Endothelial cell of umbilical vein (primary cell): ENCODE measurements around the gene NT5DC4. TPM values are rescaled to one million over a fixed set of nuclear protein-coding genes. Genes with fewer than 3 reads are reported as not detected.

Experiments used
- BruUV-seq: library from RNA; stranded (reverse); fragments of 400-500 nt; replicated peaks from 2 replicates; lab custom pipeline; 2021; lab: Mats Ljungman, UMichigan
- CTCF ChIA-PET: fragments of 300-600, 350-600 bp; sonication (Branson Sonifier 250); formaldehyde crosslinking; loops from one replicate; lab custom pipeline; 2021; ENCODE audit warnings: antibody characterized with exemption, inconsistent platforms; lab: Charles Lee
- POLR2A ChIA-PET: fragments of 300-600, 350-600 bp; sonication (Branson Sonifier 250); formaldehyde crosslinking; loops from one replicate; lab custom pipeline; 2021; ENCODE audit warnings: antibody characterized with exemption, inconsistent platforms; lab: Charles Lee
- DNase-seq: peaks from one replicate; pipeline ENCODE4 v3.0.0-alpha.2; 2011; ENCODE audit warnings: low read depth, low spot score
- FAIRE-seq: peaks from 2 replicates; lab custom pipeline; 2011; peaks lifted over from hg19 to GRCh38; lab: Jason Lieb, UNC
- H2AFZ ChIP-seq: 2 replicates; pipeline ENCODE4 v1.6.0; 2012; ENCODE audit warnings: low read depth, low read length, control low read depth, inconsistent platforms
- H3K27ac ChIP-seq: 2 replicates; pipeline ENCODE4 v1.5.1; 2011; ENCODE audit warnings: low read depth, mild to moderate bottlenecking, control low read depth, low read length, moderate library complexity; ENCODE audit not compliant: insufficient read depth
- H3K27me3 ChIP-seq, 2 experiments: 2 replicates each; pipeline versions ENCODE4 v1.6.0 to v1.6.1; 2011; ENCODE audit warnings: low read length in 2 of 2, mixed read lengths in 1 of 2; ENCODE audit not compliant: control insufficient read depth in 2 of 2, insufficient read depth in 2 of 2
- H3K36me3 ChIP-seq, 2 experiments: 2 replicates in 1 of 2; 3 replicates in 1 of 2; pipeline ENCODE4 v1.5.1; 2011; ENCODE audit warnings: low read length in 2 of 2, mild to moderate bottlenecking in 1 of 2, moderate library complexity in 1 of 2; ENCODE audit not compliant: control insufficient read depth in 2 of 2, insufficient read depth in 2 of 2; ENCODE audit errors: extremely low read depth in 1 of 2
- H3K4me1 ChIP-seq: 3 replicates; pipeline ENCODE4 v1.5.1; 2011; ENCODE audit warnings: mild to moderate bottlenecking, low read length; ENCODE audit not compliant: control insufficient read depth, insufficient read depth; ENCODE audit errors: extremely low read depth
- H3K4me2 ChIP-seq: 2 replicates; pipeline ENCODE4 v1.6.1; 2011; ENCODE audit warnings: low read length, control low read depth, mixed read lengths; ENCODE audit not compliant: insufficient read depth
- H3K4me3 ChIP-seq, 3 experiments: fragments of 200-600 bp in 1 of 3; sonication (generic), shearing (Covaris generic) in 1 of 3; replicated peaks in 1 of 3; 2 replicates each; pipeline ENCODE4 v1.5.1; 2011 to 2016; ENCODE audit warnings: control low read depth in 3 of 3, low read length in 3 of 3, mild to moderate bottlenecking in 2 of 3, inconsistent platforms in 1 of 3, low read depth in 1 of 3, moderate library complexity in 1 of 3; ENCODE audit not compliant: insufficient read depth in 1 of 3
- H3K79me2 ChIP-seq: 2 replicates; pipeline ENCODE4 v1.6.0; 2012; ENCODE audit warnings: low read length, inconsistent platforms; ENCODE audit not compliant: control insufficient read depth, insufficient read depth
- H3K9ac ChIP-seq: replicated peaks from 2 replicates; pipeline ENCODE3; 2011; ENCODE audit warnings: low read length, control low read depth; ENCODE audit not compliant: insufficient read depth; ENCODE audit errors: extremely low read depth
- H3K9me1 ChIP-seq: replicated peaks from 3 replicates; pipeline ENCODE4 v1.6.0; 2011; ENCODE audit warnings: mild to moderate bottlenecking, low read length; ENCODE audit not compliant: control insufficient read depth, insufficient read depth; ENCODE audit errors: extremely low read depth
- H3K9me3 ChIP-seq: replicated peaks from 2 replicates; pipeline ENCODE4 v1.5.1; 2012; ENCODE audit warnings: low read length, inconsistent platforms; ENCODE audit not compliant: control insufficient read depth, insufficient read depth
- H4K20me1 ChIP-seq: replicated peaks from 2 replicates; pipeline ENCODE3; 2011; ENCODE audit warnings: mild to moderate bottlenecking, low read length; ENCODE audit not compliant: control insufficient read depth, insufficient read depth; ENCODE audit errors: extremely low read depth
- EZH2 ChIP-seq: IDR thresholded peaks from 2 replicates; pipeline ENCODE4 v1.6.1; 2012; ENCODE audit warnings: borderline replicate concordance, low read depth, mild to moderate bottlenecking, moderate library complexity, low read length, inconsistent platforms; ENCODE audit not compliant: severe bottlenecking
- FOS ChIP-seq: IDR thresholded peaks from 2 replicates; pipeline ENCODE4 v1.6.1; 2011; ENCODE audit warnings: mild to moderate bottlenecking, low read length, moderate library complexity, borderline replicate concordance; ENCODE audit not compliant: insufficient read depth
- GATA2 ChIP-seq: IDR thresholded peaks from 2 replicates; pipeline ENCODE4 v1.7.0; 2011; ENCODE audit warnings: low read depth, mild to moderate bottlenecking, moderate library complexity, mixed read lengths, low read length; ENCODE audit not compliant: insufficient read length, insufficient read depth
- JUN ChIP-seq: IDR thresholded peaks from 2 replicates; pipeline ENCODE4 v1.6.1; 2011; ENCODE audit warnings: borderline replicate concordance, low read depth; ENCODE audit not compliant: insufficient read length, insufficient read depth
- MYC ChIP-seq: IDR thresholded peaks from one replicate; pipeline ENCODE4 v1.6.1; 2011; ENCODE audit warnings: mild to moderate bottlenecking, low read depth, low read length
- POLR2A ChIP-seq: IDR thresholded peaks from 2 replicates; pipeline ENCODE4 v1.6.1; 2012; ENCODE audit warnings: low read depth, mild to moderate bottlenecking, control low read depth, low read length
- dilution Hi-C: fragments of 300-500 bp; cut with MboI; formaldehyde crosslinking; loops from one replicate; pipeline ENCODE4 v1.15.0; 2019; ENCODE audit warnings: low sequenced_read_pairs; ENCODE audit not compliant: extremely low pct_ligation_motif_present
- intact Hi-C: fragments of 100-400 bp; cut with micrococcal nuclease; formaldehyde crosslinking; loops from one replicate; pipeline ENCODE4 v1.10.0; 2022
- polyA plus RNA-seq, 4 experiments: library from polyadenylated mRNA; depleted of rRNA in 3 of 4; stranded (reverse) in 3 of 4; unstranded in 1 of 4; fragments of >200 nt; gene quantifications; 2 replicates each; pipeline versions ENCODE4 v1.2.1 to v1.2.3, GENCODE V29; 2011 to 2012; ENCODE audit warnings: missing spikeins in 1 of 4
- total RNA-seq: library from RNA; stranded (reverse); gene quantifications from 2 replicates; pipeline ENCODE4 v1.2.3, GENCODE V29; 2021
- TF ChIP-seq, protein P1 (sequence below), 2 donors: IDR thresholded peaks; 1 replicate in 1 of 2; 2 replicates in 1 of 2; pipeline ENCODE4 v1.5.1; 2011; ENCODE audit warnings: low read length in 2 of 2, mild to moderate bottlenecking in 2 of 2, moderate library complexity in 2 of 2, control low read depth in 1 of 2, inconsistent platforms in 1 of 2, low read depth in 1 of 2; ENCODE audit not compliant: insufficient read depth in 1 of 2; ENCODE audit errors: extremely low read depth in 1 of 2

Gene NT5DC4
- total and polyA plus RNA-seq, 2 donors (not counting 3 experiments of a cell fraction or from before 2014, with no cell fraction given), result not detected

DNA sequence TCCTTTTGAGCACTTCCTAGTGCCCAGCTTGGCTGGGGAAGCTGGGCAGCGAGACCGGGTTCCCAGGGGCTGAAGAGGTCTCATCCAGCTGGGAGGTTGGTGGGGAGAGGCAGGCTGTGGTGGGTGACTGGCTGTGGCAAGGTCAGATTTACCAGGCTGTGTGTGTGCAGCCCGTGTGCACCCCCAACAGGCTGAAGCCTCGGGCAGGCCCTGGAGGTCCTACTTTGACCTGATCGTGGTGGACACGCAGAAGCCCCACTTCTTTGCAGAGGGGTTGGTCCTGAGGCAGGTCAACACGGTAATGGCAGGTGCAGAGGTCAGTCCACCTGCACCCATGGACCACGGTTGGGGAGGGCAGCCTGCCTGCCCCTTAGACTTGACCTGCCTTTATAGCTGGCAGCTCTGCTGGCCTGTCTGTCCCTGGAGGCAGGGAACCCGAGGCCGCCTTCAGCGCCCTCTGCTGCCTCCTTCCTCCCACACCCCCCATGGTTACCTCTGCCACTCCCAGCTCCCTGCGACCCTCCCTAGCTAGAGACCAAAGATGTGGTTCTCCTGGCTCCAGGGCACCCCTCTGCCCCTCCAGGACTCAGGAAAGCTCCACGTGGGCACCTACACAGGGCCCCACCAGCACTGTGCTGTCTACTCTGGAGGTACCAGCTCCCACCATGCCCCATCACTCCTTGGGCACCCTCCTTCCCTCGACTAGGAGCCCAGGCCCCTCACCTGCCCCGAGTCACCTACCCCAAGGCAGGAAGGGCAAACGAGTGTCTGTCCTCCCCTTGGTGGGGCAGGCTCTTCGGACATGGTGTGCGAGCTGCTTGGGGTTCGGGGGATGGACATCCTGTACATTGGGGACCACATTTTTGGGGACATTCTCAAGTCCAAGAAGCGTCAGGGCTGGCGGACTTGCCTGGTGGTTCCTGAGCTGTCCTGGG is 4.0 kb downstream of the NT5DC4 start:
- Histone ChIP-seq H3K4me1 (peaks cover 3% of the 10 kb centered on the region), H3K9ac (no peak overlapping the region), H3K9me3 (no peaks in the 10 kb centered on the region), H3K27ac (no peak overlapping the region), H3K36me3 (no peaks in the 10 kb centered on the region), H2AFZ (no peak overlapping the region), H3K4me3 (no peak overlapping the region), H3K9me1 (no peaks in the 10 kb centered on the region), H4K20me1 (no peaks in the 10 kb centered on the region), H3K27me3 (no peaks in the 10 kb centered on the region), H3K79me2 (no peaks in the 10 kb centered on the region), H3K4me2 (no peak overlapping the region)
- BruUV-seq, result no TSS peak
- dilution Hi-C loops (no loop called here), intact Hi-C loops (no loop called here)
- ChIA-PET POLR2A (interaction anchor here (0.7 kb wide), 1 partner anchor 127 kb away, joined by 3 read pairs; no protein-coding TSS in a partner anchor), CTCF (interaction anchor here (0.8 to 9.1 kb wide), 24 partner anchors 10 to 244 kb away, joined by 3 to 207 read pairs (median 4); partner anchors contain the start of genes CHCHD5 and SLC20A1)
- DNase-seq (no peak), FAIRE-seq (no peak)
- TF ChIP-seq JUN, result no peak
- TF ChIP-seq FOS, result no peak
- no peak for TF ChIP-seq GATA2
- TF ChIP-seq MYC, result no peak
- no peak for TF ChIP-seq POLR2A
- no peak for TF ChIP-seq EZH2
- TF ChIP-seq, protein P1, sequence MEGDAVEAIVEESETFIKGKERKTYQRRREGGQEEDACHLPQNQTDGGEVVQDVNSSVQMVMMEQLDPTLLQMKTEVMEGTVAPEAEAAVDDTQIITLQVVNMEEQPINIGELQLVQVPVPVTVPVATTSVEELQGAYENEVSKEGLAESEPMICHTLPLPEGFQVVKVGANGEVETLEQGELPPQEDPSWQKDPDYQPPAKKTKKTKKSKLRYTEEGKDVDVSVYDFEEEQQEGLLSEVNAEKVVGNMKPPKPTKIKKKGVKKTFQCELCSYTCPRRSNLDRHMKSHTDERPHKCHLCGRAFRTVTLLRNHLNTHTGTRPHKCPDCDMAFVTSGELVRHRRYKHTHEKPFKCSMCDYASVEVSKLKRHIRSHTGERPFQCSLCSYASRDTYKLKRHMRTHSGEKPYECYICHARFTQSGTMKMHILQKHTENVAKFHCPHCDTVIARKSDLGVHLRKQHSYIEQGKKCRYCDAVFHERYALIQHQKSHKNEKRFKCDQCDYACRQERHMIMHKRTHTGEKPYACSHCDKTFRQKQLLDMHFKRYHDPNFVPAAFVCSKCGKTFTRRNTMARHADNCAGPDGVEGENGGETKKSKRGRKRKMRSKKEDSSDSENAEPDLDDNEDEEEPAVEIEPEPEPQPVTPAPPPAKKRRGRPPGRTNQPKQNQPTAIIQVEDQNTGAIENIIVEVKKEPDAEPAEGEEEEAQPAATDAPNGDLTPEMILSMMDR (IDR thresholded peaks at IDR 0.05; ENCODE audit: extremely low read depth in 1 of 2, insufficient read depth in 1 of 2, low read depth in 1 of 2, low read length in 2 of 2), result peak; percentile 10 to 28
